ENCODE data around the gene CDK18.

The CDK18 gene

GRCh38 chr1:205524794-205525101 is 20.3 kb downstream of the CDK18 start:
- Mint-ChIP-seq H3K9me3 (no peaks in the 10 kb centered on the region), H3K4me3 (no peak overlapping the region), H3K4me1 (peaks cover 41% of the 10 kb centered on the region), H3K27me3 (ENCODE audit: low read depth, poor library complexity) (peaks cover 27% of the 10 kb centered on the region), H3K27ac (no peak overlapping the region), H3K36me3 (ENCODE audit: low read depth) (peaks cover 3% of the 10 kb centered on the region)
- TF ChIP-seq CTCF (IDR thresholded peaks at IDR 0.05), result no peak
- no peak for DNase-seq

DNA sequence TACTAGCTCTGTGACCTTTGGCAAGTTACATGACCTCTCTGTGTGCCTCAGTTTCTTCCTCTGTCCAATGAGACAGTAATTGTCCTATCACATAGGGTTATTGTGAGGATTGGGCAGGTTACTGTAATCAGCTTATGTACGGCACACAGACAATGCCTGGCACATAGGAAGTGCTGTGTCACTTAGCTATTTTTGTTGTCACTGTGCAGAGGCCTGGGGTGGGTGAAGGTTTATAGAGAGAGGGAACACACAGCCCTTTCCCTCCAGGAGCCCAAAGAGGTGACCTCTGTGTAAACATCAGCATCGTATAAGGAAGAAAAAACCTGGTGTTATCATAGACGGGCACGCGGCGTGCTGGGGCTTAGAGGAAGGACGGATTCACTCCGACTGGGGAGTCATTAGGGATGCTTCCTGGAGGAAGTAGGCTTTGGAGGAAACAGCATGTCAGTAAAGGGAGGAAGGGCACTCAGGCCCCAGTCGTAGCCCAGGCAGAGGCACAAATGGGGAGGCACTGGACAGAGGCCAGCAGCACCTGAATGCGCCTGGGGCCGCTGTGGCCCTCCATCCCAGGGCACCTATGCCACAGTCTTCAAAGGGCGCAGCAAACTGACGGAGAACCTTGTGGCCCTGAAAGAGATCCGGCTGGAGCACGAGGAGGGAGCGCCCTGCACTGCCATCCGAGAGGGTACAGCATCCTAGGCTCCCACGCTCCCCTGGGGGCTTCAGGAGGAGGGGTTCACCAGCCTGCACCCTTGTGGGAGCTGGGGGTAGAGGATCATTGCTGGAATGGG is 21.2 kb downstream of the CDK18 start:
- H3K9me3 Mint-ChIP-seq, result no peaks in the 10 kb centered on the region
- peaks cover 28% of the 10 kb centered on the region for H3K27me3 Mint-ChIP-seq (ENCODE audit: low read depth, poor library complexity)
- DNase-seq, result no peak
- H3K27ac Mint-ChIP-seq, result peak overlapping the region; percentile 11
- no peak overlapping the region for H3K4me3 Mint-ChIP-seq
- H3K36me3 Mint-ChIP-seq (ENCODE audit: low read depth), result peaks cover 6% of the 10 kb centered on the region
- H3K4me1 Mint-ChIP-seq, result peaks cover 36% of the 10 kb centered on the region
- TF ChIP-seq CTCF (IDR thresholded peaks at IDR 0.05), result no peak

DNA sequence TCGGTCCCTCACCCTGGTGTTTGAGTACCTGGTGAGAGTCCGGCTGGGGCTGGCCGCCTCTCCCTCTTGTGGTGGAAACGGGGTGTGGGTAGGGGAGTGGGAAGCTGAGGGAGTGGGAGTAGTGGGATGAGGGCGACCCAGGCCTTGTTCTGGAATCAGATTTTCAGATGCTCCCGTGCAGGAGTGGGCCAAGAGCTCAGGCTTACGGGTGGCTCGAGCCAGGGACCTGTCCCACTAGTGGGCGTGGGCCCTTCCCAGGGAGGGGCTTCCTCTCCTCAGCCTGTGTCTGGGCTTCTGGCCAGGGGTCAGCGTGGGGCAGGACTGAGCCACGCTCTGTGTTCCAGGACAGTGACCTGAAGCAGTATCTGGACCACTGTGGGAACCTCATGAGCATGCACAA is 22.0 kb downstream of the CDK18 start:
- H3K9me3 Mint-ChIP-seq, result no peaks in the 10 kb centered on the region
- H3K36me3 Mint-ChIP-seq (ENCODE audit: low read depth), result peaks cover 10% of the 10 kb centered on the region
- H3K27ac Mint-ChIP-seq, result no peak overlapping the region
- peaks cover 30% of the 10 kb centered on the region for H3K27me3 Mint-ChIP-seq (ENCODE audit: low read depth, poor library complexity)
- no peak overlapping the region for H3K4me3 Mint-ChIP-seq
- no peak for DNase-seq
- TF ChIP-seq CTCF (IDR thresholded peaks at IDR 0.05), result no peak
- peaks cover 34% of the 10 kb centered on the region for H3K4me1 Mint-ChIP-seq

DNA sequence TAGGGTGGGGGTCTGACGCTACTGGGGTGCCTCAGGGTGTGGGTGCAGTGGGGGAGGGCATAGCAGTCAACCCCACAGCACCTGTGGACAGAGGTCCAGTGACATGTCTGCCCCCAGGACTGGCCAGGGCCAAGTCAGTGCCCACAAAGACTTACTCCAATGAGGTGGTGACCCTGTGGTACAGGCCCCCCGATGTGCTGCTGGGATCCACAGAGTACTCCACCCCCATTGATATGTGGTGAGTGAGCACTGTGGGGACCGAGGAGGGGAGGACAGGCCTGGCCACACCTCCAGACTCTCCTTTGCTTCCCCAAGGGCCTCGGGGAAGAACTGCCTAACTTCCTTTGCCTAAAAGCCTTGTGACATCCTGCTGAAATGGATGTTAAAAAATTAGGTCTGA is 23.5 kb downstream of the CDK18 start:
- no peak for DNase-seq
- peaks cover 25% of the 10 kb centered on the region for H3K4me1 Mint-ChIP-seq
- no peak for TF ChIP-seq CTCF (IDR thresholded peaks at IDR 0.05)
- no peak overlapping the region for H3K4me3 Mint-ChIP-seq
- H3K27me3 Mint-ChIP-seq (ENCODE audit: low read depth, poor library complexity), result peaks cover 31% of the 10 kb centered on the region
- no peak overlapping the region for H3K27ac Mint-ChIP-seq
- H3K36me3 Mint-ChIP-seq (ENCODE audit: low read depth), result peaks cover 10% of the 10 kb centered on the region
- H3K9me3 Mint-ChIP-seq, result no peaks in the 10 kb centered on the region

- Mint-ChIP-seq H3K27me3 (ENCODE audit: low read depth, poor library complexity) (peaks cover 29% of the 10 kb centered on the region), H3K36me3 (ENCODE audit: low read depth) (peaks cover 10% of the 10 kb centered on the region), H3K4me1 (peaks cover 27% of the 10 kb centered on the region), H3K4me3 (peak overlapping the region; percentile 0), H3K9me3 (no peaks in the 10 kb centered on the region), H3K27ac (no peak overlapping the region)
- TF ChIP-seq CTCF (IDR thresholded peaks at IDR 0.05), result no peak
- no peak for DNase-seq
These were observed 24.0 kb downstream of the CDK18 start for GRCh38 chr1:205528446-205528886.
